Measurements from ENCODE around the gene TTC34. TPM values are rescaled to one million over a fixed set of nuclear protein-coding genes. Genes with fewer than 3 reads are reported as not detected.

Gene TTC34
- total RNA-seq, 4 donors from 2014 or later, result not detected

DNA sequence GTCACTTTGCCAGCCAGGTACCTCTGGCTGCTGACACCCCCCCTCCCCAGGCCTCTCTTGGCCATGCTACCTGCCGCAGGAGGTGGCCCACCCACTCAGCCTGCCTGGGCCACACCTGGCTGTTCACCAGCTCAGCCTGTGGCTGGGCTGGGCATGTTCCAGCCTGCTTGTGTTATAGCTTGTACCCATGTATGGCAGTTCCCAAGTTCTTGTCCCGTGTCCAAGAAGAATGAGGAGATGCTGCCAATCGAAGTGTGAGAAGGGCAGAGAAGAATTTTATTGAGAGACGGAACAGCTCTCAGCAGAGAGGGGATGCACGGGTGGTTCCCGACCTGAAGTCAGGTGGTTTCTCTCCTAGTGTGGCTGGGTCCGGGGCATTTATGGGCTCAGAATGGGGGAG is 164.8 kb downstream of the TTC34 start:
- H3K4me3 ChIP-seq, result no peak overlapping the region
- TF ChIP-seq POLR2A (IDR thresholded peaks at IDR 0.05), result no peak
- TF ChIP-seq, protein P1, sequence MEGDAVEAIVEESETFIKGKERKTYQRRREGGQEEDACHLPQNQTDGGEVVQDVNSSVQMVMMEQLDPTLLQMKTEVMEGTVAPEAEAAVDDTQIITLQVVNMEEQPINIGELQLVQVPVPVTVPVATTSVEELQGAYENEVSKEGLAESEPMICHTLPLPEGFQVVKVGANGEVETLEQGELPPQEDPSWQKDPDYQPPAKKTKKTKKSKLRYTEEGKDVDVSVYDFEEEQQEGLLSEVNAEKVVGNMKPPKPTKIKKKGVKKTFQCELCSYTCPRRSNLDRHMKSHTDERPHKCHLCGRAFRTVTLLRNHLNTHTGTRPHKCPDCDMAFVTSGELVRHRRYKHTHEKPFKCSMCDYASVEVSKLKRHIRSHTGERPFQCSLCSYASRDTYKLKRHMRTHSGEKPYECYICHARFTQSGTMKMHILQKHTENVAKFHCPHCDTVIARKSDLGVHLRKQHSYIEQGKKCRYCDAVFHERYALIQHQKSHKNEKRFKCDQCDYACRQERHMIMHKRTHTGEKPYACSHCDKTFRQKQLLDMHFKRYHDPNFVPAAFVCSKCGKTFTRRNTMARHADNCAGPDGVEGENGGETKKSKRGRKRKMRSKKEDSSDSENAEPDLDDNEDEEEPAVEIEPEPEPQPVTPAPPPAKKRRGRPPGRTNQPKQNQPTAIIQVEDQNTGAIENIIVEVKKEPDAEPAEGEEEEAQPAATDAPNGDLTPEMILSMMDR (IDR thresholded peaks at IDR 0.05 in 4 of 5, conservative IDR thresholded peaks at IDR 0.05 in 1 of 5), result no peak
- intact Hi-C loops (cut with DNase I; ENCODE audit: low total_unique reads), result no loop called here
- H3K4me1 ChIP-seq, result no peaks in the 10 kb centered on the region
- H3K27ac ChIP-seq, result no peak overlapping the region
- H3K27me3 ChIP-seq, result peaks cover 36 to 56% (median 36%) of the 10 kb centered on the region in 3 donors
- H3K9me3 ChIP-seq, result peaks cover 0 to 5% (median 0%) of the 10 kb centered on the region in 3 donors
- in situ Hi-C loops (cut with MboI; ENCODE audit: low sequenced_read_pairs in 4 of 4), result no loop called here
- no peaks in the 10 kb centered on the region for H3K36me3 ChIP-seq
- DNase-seq (no peak), ATAC-seq (no peak)

DNA sequence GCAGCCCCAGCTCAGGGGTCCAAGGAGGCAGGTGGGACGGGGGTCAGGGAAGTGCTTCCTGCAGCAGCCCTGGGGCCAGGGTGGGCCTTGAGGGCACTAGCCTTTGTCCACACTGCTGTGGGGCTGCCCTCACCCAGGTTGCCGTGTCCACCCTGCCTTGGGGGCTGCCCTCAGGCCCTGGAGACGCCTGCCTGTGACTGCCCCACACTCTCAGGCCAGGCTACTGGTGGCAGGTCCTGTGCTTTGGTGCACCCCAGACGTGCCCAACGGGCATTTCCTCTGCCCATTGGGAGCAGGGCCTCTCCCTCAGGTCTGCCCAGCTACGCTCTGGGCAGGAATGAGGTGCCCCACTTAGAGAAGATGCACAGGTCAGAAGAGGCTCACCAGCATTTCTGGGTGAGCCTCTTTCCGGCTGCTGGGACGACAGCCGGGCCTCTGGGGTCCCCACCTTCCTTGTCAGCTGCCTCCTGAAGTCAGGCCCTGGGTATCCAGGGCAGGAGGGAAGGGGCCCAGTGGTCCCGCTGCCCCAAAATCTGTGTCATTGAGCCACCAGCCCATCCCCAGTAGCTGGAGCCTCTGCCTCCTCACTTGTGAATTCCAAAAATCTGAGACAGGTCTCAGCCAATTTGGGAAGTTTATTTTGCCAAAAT is 166.0 kb downstream of the TTC34 start:
- in situ Hi-C loops (cut with MboI; ENCODE audit: low sequenced_read_pairs in 4 of 4) (no loop called here), intact Hi-C loops (cut with DNase I; ENCODE audit: low total_unique reads) (no loop called here)
- peaks cover 36 to 54% (median 39%) of the 10 kb centered on the region in 3 donors for H3K27me3 ChIP-seq

DNA sequence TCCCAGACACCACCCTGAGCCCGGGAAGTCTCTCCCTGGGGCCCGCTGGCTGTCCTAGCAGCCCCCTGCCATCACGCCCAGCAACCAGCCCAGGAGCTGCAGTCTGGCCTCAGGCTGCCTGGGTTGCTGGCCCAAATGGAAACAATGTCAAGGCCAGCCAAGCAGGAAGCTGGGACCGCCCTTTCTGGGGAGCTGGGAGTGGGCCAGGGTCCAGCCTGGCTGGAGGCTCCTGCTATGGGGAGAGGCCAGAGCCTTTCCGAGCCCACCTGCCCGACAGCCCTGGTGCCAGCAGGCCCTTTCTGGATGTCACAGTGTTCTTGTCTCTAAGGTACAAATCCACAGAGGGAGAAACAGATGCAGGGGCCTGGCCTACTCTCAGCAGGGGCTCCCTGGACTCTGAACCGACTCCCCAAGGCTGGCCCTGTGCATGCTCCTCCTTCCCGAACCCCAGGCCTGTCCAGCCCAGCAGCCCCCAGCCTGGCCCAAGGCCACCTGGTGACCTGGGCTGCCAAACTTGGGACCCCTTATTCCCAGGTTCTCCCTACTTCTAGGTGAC is 167.5 kb downstream of the TTC34 start:
- in situ Hi-C loops (cut with MboI; ENCODE audit: low sequenced_read_pairs in 4 of 4) (no loop called here), intact Hi-C loops (cut with DNase I; ENCODE audit: low total_unique reads) (no loop called here)
- Histone ChIP-seq H3K27me3 (peaks cover 39 to 61% (median 50%) of the 10 kb centered on the region in 3 donors), H3K9me3 (peaks cover 0 to 5% (median 0%) of the 10 kb centered on the region in 3 donors), H3K27ac (no peak overlapping the region), H3K4me3 (no peak overlapping the region), H3K36me3 (no peaks in the 10 kb centered on the region), H3K4me1 (no peaks in the 10 kb centered on the region)
- TF ChIP-seq POLR2A (IDR thresholded peaks at IDR 0.05), result no peak
- TF ChIP-seq, protein P1 (IDR thresholded peaks at IDR 0.05 in 4 of 5, conservative IDR thresholded peaks at IDR 0.05 in 1 of 5), result no peak
- ATAC-seq (no peak), DNase-seq (no peak)

More for the DNA sequence above, 166.0 kb downstream of the TTC34 start:
- Histone ChIP-seq H3K27ac (no peak overlapping the region), H3K9me3 (peaks cover 0 to 5% (median 0%) of the 10 kb centered on the region in 3 donors), H3K4me1 (no peaks in the 10 kb centered on the region), H3K4me3 (no peak overlapping the region), H3K36me3 (no peaks in the 10 kb centered on the region)
- ATAC-seq (no peak), DNase-seq (no peak)
- TF ChIP-seq POLR2A (IDR thresholded peaks at IDR 0.05), result no peak
- TF ChIP-seq, protein P1 (IDR thresholded peaks at IDR 0.05 in 4 of 5, conservative IDR thresholded peaks at IDR 0.05 in 1 of 5), result no peak

DNA sequence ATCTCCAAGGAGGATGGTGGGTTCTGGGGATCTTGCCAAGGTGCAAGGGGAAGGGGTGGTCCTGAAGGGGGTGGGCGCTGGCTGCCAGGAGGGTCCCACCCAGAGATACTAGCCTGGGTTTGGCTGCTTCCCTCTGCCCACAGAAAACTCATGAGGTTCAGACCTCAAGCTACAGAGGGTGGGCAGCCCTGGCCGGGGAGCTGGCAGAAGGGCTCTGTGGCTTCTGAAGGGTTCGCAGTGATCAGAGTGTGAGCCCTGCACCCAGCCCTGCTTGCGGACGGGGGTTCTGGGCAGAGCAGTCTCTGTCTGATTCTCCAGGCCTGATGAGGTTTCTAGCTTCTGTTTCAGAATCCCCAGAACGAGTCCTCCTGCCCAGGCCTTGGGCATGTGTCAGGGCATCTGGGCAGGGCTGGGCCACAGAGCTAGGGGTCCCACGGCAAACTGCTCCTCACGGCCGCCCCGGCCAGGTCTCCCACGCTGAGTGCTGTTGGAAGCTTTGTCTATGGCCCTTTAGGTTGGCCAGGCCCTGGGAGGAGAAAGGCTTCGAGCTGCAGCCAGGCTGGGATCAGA is 168.0 kb downstream of the TTC34 start:
- no peak for DNase-seq
- in situ Hi-C loops (cut with MboI; ENCODE audit: low sequenced_read_pairs in 4 of 4), result no loop called here
- Histone ChIP-seq H3K4me3 (no peak overlapping the region), H3K36me3 (no peaks in the 10 kb centered on the region), H3K27ac (no peak overlapping the region), H3K4me1 (no peaks in the 10 kb centered on the region), H3K9me3 (peaks cover 0 to 5% (median 0%) of the 10 kb centered on the region in 3 donors), H3K27me3 (peaks cover 36 to 66% (median 55%) of the 10 kb centered on the region in 3 donors)
- TF ChIP-seq POLR2A (IDR thresholded peaks at IDR 0.05), result no peak
- TF ChIP-seq, protein P1 (IDR thresholded peaks at IDR 0.05 in 4 of 5, conservative IDR thresholded peaks at IDR 0.05 in 1 of 5), result no peak
- ATAC-seq, result no peak
- intact Hi-C loops (cut with DNase I; ENCODE audit: low total_unique reads), result no loop called here
